Muscle layer of colon (tissue), 2 donors: ENCODE measurements around the gene GPM6B.

Experiments used
- H3K27ac ChIP-seq: one replicate; pipeline ENCODE4 v1.7.0; 2013; ENCODE audit warnings: low read depth, mild to moderate bottlenecking, low read length, moderate library complexity
- H3K27me3 ChIP-seq, 2 donors: one replicate each; pipeline ENCODE4 v1.7.0; 2013; ENCODE audit warnings: low read length in 2 of 2, mild to moderate bottlenecking in 2 of 2; ENCODE audit not compliant: insufficient read depth in 2 of 2, control insufficient read depth in 1 of 2
- H3K36me3 ChIP-seq: one replicate; pipeline ENCODE4 v1.7.0; 2013; ENCODE audit warnings: mild to moderate bottlenecking, low read length; ENCODE audit not compliant: insufficient read depth
- H3K4me1 ChIP-seq: one replicate; pipeline ENCODE4 v1.7.0; 2013; ENCODE audit warnings: mild to moderate bottlenecking, low read length; ENCODE audit not compliant: insufficient read depth
- H3K4me3 ChIP-seq, 2 donors: one replicate each; pipeline ENCODE4 v1.7.0; 2013; ENCODE audit warnings: low read length in 2 of 2, low read depth in 1 of 2, mild to moderate bottlenecking in 1 of 2, moderate library complexity in 1 of 2
- H3K9ac ChIP-seq: one replicate; pipeline ENCODE4 v1.7.0; 2013; ENCODE audit warnings: low read length
- H3K9me3 ChIP-seq: one replicate; pipeline ENCODE4 v1.7.0; 2013; ENCODE audit warnings: mild to moderate bottlenecking, low read length
- donor health status: abdominal sarcoma.
- donor health status: Adenocarcinoma of cecum.

GPM6B gene

GRCh38 chrX:13821738-13822137 is 4.8 kb upstream of the GPM6B start:
- no peak overlapping the region for H3K9ac ChIP-seq
- H3K36me3 ChIP-seq: no peaks in the 10 kb centered on the region
- no peak overlapping the region for H3K27ac ChIP-seq
- no peak overlapping the region for H3K4me3 ChIP-seq
- no peaks in the 10 kb centered on the region for H3K4me1 ChIP-seq
- H3K9me3 ChIP-seq: no peaks in the 10 kb centered on the region
- H3K27me3 ChIP-seq: peaks cover 0 to 21% of the 10 kb centered on the region in 2 donors

- H3K9ac ChIP-seq: no peak overlapping the region
- no peak overlapping the region for H3K4me3 ChIP-seq
- no peak overlapping the region for H3K27ac ChIP-seq
- H3K27me3 ChIP-seq: peaks cover 0 to 7% of the 10 kb centered on the region in 2 donors
- H3K4me1 ChIP-seq: no peaks in the 10 kb centered on the region
- H3K9me3 ChIP-seq: no peaks in the 10 kb centered on the region
- no peaks in the 10 kb centered on the region for H3K36me3 ChIP-seq
Measured at GRCh38 chrX:13816176-13816575, 717 bp downstream of the GPM6B start.

GRCh38 chrX:13815664-13816063 is 1.2 kb downstream of the GPM6B start:
- Histone ChIP-seq H3K36me3 (no peaks in the 10 kb centered on the region), H3K27ac (no peak overlapping the region), H3K4me3 (no peak overlapping the region), H3K4me1 (no peaks in the 10 kb centered on the region), H3K9ac (no peak overlapping the region), H3K9me3 (no peaks in the 10 kb centered on the region), H3K27me3 (peaks cover 0 to 7% of the 10 kb centered on the region in 2 donors)

GRCh38 chrX:13808865-13809264 is 8.0 kb downstream of the GPM6B start:
- no peaks in the 10 kb centered on the region for H3K9me3 ChIP-seq
- H3K27me3 ChIP-seq: no peaks in the 10 kb centered on the region
- H3K36me3 ChIP-seq: no peaks in the 10 kb centered on the region
- no peak overlapping the region for H3K4me3 ChIP-seq
- H3K27ac ChIP-seq: no peak overlapping the region
- H3K4me1 ChIP-seq: no peaks in the 10 kb centered on the region
- no peak overlapping the region for H3K9ac ChIP-seq

GRCh38 chrX:13808293-13808692 is 8.6 kb downstream of the GPM6B start:
- H3K27ac ChIP-seq: no peak overlapping the region

GRCh38 chrX:13805241-13805640 is 11.7 kb downstream of the GPM6B start:
- Histone ChIP-seq H3K4me1 (no peaks in the 10 kb centered on the region), H3K9me3 (no peaks in the 10 kb centered on the region), H3K27ac (no peak overlapping the region), H3K36me3 (no peaks in the 10 kb centered on the region), H3K27me3 (no peaks in the 10 kb centered on the region), H3K9ac (no peak overlapping the region), H3K4me3 (no peak overlapping the region)

More at GRCh38 chrX:13808293-13808692, 8.6 kb downstream of the GPM6B start:
- Histone ChIP-seq H3K9ac (no peak overlapping the region), H3K9me3 (no peaks in the 10 kb centered on the region), H3K36me3 (no peaks in the 10 kb centered on the region), H3K4me1 (no peaks in the 10 kb centered on the region), H3K4me3 (no peak overlapping the region), H3K27me3 (no peaks in the 10 kb centered on the region)

GRCh38 chrX:13803116-13803515 is 13.8 kb downstream of the GPM6B start:
- no peaks in the 10 kb centered on the region for H3K27me3 ChIP-seq
- no peaks in the 10 kb centered on the region for H3K9me3 ChIP-seq
- no peak overlapping the region for H3K9ac ChIP-seq
- H3K4me1 ChIP-seq: no peaks in the 10 kb centered on the region
- H3K36me3 ChIP-seq: no peaks in the 10 kb centered on the region
- no peak overlapping the region for H3K27ac ChIP-seq
- H3K4me3 ChIP-seq: no peak overlapping the region

- Histone ChIP-seq H3K36me3 (no peaks in the 10 kb centered on the region), H3K27me3 (no peaks in the 10 kb centered on the region), H3K4me3 (no peak overlapping the region), H3K27ac (no peak overlapping the region), H3K4me1 (peaks cover 5% of the 10 kb centered on the region), H3K9me3 (no peaks in the 10 kb centered on the region), H3K9ac (no peak overlapping the region)
Measured at GRCh38 chrX:13798184-13798583, 18.7 kb downstream of the GPM6B start.

GRCh38 chrX:13797512-13797911 is 19.4 kb downstream of the GPM6B start:
- Histone ChIP-seq H3K4me3 (no peak overlapping the region), H3K9me3 (no peaks in the 10 kb centered on the region), H3K36me3 (no peaks in the 10 kb centered on the region), H3K4me1 (peaks cover 9% of the 10 kb centered on the region), H3K27ac (no peak overlapping the region), H3K9ac (no peak overlapping the region), H3K27me3 (no peaks in the 10 kb centered on the region)

- H3K4me3 ChIP-seq: no peak overlapping the region
- H3K27me3 ChIP-seq: no peaks in the 10 kb centered on the region
- no peak overlapping the region for H3K9ac ChIP-seq
- H3K36me3 ChIP-seq: no peaks in the 10 kb centered on the region
- no peak overlapping the region for H3K27ac ChIP-seq
- H3K4me1 ChIP-seq: peaks cover 15% of the 10 kb centered on the region
- H3K9me3 ChIP-seq: no peaks in the 10 kb centered on the region
Measured at GRCh38 chrX:13794417-13794816, 22.5 kb downstream of the GPM6B start.

GRCh38 chrX:13793897-13794296 is 23.0 kb downstream of the GPM6B start:
- no peak overlapping the region for H3K27ac ChIP-seq
- no peak overlapping the region for H3K4me3 ChIP-seq
- H3K9me3 ChIP-seq: no peaks in the 10 kb centered on the region
- H3K36me3 ChIP-seq: no peaks in the 10 kb centered on the region
- H3K9ac ChIP-seq: no peak overlapping the region
- peaks cover 15% of the 10 kb centered on the region for H3K4me1 ChIP-seq
- no peaks in the 10 kb centered on the region for H3K27me3 ChIP-seq

GRCh38 chrX:13791559-13791958 is 25.3 kb downstream of the GPM6B start:
- Histone ChIP-seq H3K9ac (no peak overlapping the region), H3K36me3 (no peaks in the 10 kb centered on the region), H3K4me1 (peaks cover 15% of the 10 kb centered on the region), H3K4me3 (no peak overlapping the region), H3K27me3 (peaks cover 0 to 6% of the 10 kb centered on the region in 2 donors), H3K27ac (no peak overlapping the region), H3K9me3 (no peaks in the 10 kb centered on the region)
